Renal pelvis (tissue), 4 donors: Measurements from ENCODE around the gene AP1B1. TPM values are rescaled to one million over a fixed set of nuclear protein-coding genes. Genes with fewer than 3 reads are reported as not detected.
"Not testable (repeated sequence)": the region's sequence is repeated elsewhere in the genome, so short reads cannot be mapped to it uniquely, and the experiment has no call there.

ENCODE experiments used
- DNase-seq: peaks from one replicate; pipeline ENCODE4 v3.0.0-alpha.2; 2013
- polyA plus RNA-seq, 3 donors: library from polyadenylated mRNA; unstranded; fragments of 120-200 nt; gene quantifications; one replicate each; pipeline ENCODE4 v1.2.1, GENCODE V29; 2013; ENCODE audit not compliant: insufficient read length in 3 of 3

The AP1B1 gene
- polyA plus RNA-seq, 3 donors = 44.2 to 48.8 (median 46.9) TPM

DNA sequence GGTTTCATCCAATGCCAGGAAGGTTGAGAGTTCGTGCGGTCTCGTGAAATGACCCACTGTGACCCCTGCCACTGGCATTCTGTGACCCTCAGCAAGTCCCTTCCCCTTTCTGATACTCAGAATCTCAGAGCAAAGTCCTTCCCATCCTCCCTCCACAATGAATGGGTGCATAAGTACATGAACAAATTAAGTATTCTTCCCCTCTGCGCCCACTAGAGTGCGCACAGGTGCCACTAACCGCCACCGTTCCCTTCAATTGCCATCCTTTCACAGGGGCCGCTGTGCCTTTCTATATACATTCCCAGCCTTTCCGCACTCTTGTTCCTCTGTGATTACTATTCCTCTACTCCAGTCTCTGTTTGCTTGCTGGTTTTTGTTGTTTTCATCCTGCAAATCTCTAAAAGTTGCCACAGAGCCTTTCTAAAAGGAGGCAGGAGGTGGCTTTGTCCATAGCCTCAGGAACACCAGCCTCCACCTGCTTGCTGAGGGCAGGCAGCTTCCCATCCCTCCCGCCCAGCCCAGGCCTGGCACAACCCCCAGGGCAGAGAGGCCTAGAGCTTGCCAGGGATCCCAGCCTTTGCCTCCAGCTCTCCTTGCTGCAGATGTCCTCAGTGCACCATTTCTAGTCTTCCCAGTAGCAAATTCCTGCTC, 6.7 kb upstream of the AP1B1 start:
- DNase-seq = peak; percentile 79

- DNase-seq = no peak
Measured at GRCh38 chr22:29393019-29393608, 4.7 kb upstream of the AP1B1 start.

DNA sequence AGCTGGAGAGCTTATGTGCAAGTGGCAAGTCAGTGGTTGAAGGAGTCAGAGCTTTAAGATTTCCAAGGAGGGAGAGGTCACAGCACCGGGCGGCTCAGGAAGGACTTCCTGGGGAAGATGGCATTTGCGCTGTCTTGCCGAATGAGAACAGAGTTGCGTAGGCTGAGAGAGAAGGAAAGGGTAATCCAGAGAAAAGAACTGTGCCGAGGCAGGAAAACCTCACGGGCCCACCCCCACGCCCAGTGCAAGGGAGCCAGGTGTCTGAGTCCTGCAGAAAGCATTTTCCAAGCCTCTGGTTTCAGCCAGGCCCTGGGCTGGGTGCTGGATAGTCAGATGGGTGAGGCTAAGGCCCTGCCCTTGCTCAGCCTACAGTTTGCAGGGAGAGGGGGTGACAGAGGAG, 3.2 kb upstream of the AP1B1 start:
- DNase-seq = no peak

- DNase-seq = no peak
Measured at GRCh38 chr22:29390270-29390669, 1.9 kb upstream of the AP1B1 start.

- DNase-seq = no peak
Measured at GRCh38 chr22:29388759-29389090, 355 bp upstream of the AP1B1 start.

- DNase-seq = no peak
Measured at GRCh38 chr22:29386708-29387107, 1.7 kb downstream of the AP1B1 start.

GRCh38 chr22:29385748-29386147, 2.6 kb downstream of the AP1B1 start:
- no peak for DNase-seq

DNA sequence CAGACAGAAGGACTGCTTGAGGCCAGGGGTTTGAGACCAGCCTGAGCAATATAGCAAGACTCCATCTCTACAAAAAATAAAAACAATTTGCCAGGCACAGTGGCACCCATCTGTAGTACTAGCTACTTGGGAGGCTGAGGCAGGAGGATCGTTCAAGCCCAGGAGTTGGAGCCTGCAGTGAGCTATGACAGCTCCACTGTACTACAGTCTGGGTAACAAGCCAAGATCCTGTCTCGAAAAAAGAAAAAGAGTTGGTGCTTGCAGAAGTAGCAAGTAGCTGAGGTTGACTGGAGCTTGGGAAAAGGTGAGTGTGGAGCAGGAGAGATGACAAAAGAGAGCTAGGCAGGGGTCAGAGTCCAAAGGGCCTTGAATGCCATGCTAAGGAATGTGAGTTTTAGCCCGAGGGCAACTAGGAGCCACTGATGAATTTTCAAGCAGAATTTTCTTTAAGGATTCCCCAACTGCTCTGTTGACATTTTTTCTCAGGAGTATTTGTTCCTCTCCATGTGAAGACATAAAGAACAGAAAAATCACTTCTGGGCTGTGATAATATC, 3.1 kb downstream of the AP1B1 start:
- no peak for DNase-seq

DNA sequence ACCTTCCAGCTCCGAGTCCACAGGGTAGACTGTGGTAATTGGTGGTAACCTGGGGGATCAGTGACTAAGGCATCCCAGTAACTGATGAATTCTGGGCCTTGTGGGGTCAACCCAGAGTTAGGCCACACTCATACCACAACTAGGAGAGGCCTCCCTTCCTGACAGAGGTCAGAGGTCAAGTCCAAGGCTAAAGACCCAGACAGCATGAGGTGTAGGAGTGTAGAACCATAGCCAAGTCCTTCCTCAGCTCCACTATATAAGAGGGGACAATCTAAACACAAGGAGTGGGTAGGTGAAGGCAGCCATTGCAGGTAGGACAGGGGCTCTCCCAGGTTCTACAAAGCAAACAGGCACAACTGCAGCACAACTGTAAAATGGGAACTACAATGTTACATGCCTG, 4.6 kb downstream of the AP1B1 start:
- DNase-seq = no peak

DNA sequence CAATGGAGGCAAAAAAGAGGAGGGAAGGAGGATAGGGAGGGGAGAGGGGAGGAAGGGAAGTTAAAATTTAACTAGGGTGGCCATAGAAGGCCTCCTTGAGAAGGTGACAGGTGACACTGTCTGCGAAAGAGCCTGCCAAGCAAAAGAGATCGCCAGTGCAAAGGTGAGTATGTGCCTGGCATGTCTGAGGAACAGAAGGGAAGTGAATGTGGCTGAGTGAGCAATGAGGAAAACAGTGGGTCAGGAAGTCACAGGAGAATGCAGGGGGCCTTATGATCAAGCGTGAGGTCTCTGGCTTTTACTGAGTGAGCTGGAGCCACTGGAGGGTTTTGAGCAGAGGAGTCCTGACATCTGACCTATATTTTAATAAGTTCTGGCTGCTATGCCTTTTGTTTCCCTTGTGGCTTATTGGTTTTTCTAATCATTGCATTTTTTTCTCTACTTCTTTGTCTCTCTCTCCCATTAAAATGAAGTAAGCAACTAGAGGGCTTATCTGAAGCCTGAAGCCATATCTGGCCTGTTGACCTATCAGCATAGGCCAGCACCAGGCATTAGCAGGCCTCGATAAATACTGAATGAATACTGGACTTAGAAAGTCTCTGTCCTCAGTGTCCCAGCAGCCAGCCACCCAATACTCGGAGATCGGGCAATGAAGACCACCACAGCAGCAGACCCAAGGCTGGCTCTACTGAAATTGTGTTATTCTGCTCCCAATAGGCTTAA, 5.6 kb downstream of the AP1B1 start:
- no peak for DNase-seq

DNA sequence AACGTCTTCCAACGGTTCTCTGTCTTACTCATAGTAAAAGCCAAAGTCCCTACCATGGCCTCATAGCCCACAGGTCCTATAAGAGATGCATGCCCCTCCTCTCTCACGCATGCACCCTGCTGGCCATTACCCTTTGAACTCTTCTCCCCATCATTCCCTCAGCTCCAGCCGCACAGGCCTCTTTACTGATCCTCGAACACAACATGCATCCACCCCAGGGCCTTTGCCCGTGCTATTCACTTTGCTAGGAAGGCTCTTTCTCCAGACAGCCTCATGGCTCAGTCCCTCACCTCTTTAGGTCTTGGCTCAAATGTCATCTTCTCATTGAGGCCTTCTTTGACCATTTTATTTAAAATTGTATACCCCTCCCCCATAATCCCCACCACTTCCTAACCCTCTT, 7.5 kb downstream of the AP1B1 start:
- DNase-seq = no peak

DNA sequence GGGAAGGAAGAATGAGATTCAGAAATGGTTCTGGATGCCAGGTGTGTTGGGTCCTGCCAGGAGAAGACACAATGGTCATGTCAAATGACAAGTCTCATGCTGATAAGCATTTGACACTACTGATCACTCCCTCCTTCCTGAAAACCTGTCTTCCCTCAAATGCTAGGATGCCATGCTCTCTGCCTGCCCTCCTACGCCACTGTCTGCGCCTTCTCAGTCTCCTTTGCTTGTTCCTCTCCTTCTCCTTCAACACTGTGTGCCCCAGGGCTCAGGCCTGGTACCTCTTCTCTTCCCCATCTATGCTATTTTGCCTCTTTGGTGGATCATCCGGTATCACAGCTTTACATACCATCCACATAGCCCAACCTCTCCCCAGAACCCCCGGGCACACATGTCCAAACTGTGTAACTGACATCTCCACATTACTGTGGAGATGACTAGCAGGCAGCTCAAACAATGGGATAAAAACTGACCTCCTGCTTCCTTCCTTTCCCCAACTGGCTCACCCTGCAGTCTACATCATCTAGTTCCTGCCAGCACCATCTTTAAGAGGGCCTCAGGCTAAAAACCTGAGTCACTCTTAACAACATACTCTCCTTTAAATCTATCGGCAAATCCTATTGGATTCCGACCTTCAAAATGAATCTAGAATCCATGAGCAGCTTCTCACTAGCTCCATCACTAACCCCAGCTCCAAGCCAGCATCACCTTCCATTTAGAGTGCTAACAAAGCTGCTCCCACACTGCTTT, 8.2 kb downstream of the AP1B1 start:
- no peak for DNase-seq

DNA sequence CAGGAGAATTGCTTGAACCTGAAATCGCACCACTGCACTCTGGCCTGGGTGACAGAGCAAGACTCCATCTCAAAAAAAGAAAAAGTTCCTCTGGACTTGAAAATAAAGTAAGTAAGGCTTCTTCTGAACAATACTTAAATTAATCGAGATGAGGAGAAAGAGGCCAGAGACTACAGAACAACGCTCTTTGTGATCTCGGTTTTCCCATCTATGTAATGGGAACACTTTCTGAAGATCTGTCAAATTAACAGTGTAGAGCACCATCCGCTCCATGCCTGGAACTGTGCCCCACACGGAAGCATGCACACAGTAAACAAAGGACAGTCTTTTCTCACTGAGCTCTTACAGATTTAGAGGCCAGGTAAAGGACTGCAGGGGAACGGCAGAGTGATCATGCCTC, 9.1 kb downstream of the AP1B1 start:
- no peak for DNase-seq

- no peak for DNase-seq
Measured at GRCh38 chr22:29377979-29378378, 10.4 kb downstream of the AP1B1 start.

DNA sequence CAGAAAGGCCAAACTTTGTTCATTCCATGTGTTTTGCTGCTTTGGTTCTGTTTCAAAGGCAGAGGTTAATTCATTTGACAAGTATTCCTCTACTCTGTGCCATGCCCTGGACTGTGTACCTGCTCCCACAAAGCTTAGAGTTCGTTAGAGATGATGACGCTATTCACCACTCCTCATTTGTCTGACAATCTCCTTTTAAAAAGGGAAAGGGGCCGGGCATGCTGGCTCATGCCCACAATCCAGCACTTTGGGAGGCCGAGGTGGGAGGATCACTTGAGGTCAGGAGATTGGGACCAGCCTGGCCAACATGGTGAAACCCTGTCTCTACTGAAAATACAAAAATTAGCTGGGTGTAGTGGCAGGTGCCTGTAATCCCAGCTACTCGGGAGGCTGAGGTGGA, 11.7 kb downstream of the AP1B1 start:
- not testable (repeated sequence) for DNase-seq

DNA sequence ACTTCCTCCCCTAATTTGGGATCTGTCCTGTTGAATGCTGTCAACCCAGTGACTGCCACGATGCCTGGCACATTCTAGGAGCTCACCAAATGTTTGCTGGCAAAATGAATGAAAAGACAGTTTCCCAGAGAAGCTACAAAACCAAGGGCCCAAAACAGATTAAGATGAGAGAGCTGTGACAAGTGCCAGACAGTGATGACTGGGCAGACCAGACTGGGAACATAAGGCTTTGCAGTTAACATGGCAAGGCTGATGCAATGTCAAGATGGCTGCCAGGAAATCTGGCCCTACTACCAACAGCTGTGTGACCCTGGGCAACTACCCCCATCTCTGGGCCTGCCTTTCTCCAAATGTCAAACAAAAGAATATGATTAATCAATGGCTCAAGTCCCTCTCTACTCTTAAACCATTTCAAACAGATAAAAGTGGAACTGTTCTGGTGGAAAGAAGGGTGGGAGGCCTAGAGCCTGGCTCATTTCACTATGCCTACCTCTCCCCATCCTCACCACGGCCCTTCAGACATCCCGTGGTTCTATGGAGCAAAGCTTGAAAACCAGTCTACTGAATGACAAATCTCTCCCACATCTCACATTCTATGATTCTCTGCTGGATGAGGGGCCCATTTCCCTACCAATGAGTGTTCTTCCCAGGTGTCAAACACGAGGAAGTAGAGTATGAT, 12.8 kb downstream of the AP1B1 start:
- DNase-seq = no peak

DNA sequence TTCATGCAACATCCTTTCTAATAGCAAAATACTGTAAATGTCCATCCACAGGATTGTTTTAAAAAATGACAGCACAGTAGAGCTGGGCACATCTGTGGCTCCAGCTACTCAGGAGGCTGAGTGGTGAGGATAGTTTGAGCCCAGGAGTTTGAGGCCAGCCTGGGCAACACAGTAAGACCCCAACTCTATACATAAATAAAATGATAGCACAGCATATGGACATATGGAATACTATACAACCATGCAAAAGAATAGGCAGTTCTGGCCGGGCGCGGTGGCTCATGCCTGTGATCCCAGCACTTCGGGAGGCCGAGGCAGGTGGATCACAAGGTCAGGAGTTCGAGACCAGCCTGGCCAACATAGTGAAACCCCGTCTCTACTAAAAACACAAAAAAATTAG, 13.6 kb downstream of the AP1B1 start:
- DNase-seq = not testable (repeated sequence)

DNA sequence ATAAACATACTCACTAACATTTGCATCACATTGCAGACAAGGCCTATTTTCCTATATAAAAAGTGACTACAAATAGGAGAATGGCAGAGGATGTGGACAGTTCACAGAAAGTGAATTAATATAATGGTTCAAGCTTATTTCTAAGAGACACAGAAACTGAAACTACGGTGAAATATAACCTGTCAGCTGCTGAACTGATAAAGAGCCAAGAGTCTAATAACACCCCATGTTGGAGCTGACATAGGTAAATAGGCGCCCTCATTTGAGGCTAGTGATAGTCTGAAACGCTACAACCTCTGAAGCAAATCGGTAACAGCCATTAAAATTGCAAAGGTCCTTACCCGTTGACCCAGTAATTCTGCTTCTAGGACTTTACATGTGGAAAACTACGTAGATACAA, 14.0 kb downstream of the AP1B1 start:
- no peak for DNase-seq

DNA sequence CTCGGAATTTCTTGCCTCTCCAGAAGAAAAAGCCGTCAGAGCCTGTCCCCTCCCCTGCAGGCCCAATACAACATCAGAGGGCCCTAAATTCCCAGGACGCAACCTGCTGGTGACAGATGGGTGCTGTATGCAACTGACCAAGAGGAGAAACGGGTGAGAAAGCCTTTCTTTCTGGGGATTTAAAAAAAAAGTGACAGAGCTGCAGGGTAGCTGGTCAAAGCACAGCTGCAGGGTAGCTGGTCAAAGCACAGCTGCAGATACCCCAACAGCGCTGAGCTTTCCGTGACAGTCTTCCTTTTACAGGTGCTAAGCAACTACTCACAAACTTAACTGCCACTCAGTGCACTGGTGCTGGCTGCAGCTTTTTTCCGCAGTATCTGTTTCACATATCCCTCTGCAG, 17.8 kb downstream of the AP1B1 start:
- DNase-seq = no peak

GRCh38 chr22:29369460-29369859, 18.9 kb downstream of the AP1B1 start:
- no peak for DNase-seq

GRCh38 chr22:29359469-29359868, 28.9 kb downstream of the AP1B1 start:
- DNase-seq = peak; percentile 31
